ENCODE results near the gene GGA2. TPM values are rescaled to one million over a fixed set of nuclear protein-coding genes. Genes with fewer than 3 reads are reported as not detected.

The GGA2 gene
- total RNA-seq, 4 donors from 2014 or later: 21.7 to 51.8 (median 36.9) TPM

- TF ChIP-seq CTCF (IDR thresholded peaks at IDR 0.05) (no peak), POLR2AphosphoS5 (IDR thresholded peaks at IDR 0.05) (no peak), POLR2A (IDR thresholded peaks at IDR 0.05) (no peak), EP300 (IDR thresholded peaks at IDR 0.05; ENCODE audit: low read depth) (no peak)
- DNase-seq: no peak
- in situ Hi-C loops (cut with MboI; ENCODE audit: low pct_ligation_motif_present in 1 of 4, low pct_unique_long_range_greater_than_20kb in 1 of 4, low sequenced_read_pairs in 3 of 4): no loop called here
- H3K4me3 ChIP-seq: no peak overlapping the region
- peaks cover 0 to 7% (median 0%) of the 10 kb centered on the region in 4 donors for H3K36me3 ChIP-seq
- H3K4me1 ChIP-seq: peaks cover 19 to 44% (median 24%) of the 10 kb centered on the region in 4 donors
- H3K9me3 ChIP-seq: no peaks in the 10 kb centered on the region
- 73 to 100% methylated on average over 1 to 7 of the region's 7 CpGs for WGBS, 2 donors (ENCODE audit: low coverage in 1 of 2)
- H3K27me3 ChIP-seq: no peaks in the 10 kb centered on the region
- peak overlapping the region in 2 of 4 donors; percentile 14 to 41 for H3K27ac ChIP-seq
- intact Hi-C loops (cut with DNase I; ENCODE audit: low total_unique reads): no loop called here
Measured at GRCh38 chr16:23499801-23500200, 10.5 kb downstream of the GGA2 start.

DNA sequence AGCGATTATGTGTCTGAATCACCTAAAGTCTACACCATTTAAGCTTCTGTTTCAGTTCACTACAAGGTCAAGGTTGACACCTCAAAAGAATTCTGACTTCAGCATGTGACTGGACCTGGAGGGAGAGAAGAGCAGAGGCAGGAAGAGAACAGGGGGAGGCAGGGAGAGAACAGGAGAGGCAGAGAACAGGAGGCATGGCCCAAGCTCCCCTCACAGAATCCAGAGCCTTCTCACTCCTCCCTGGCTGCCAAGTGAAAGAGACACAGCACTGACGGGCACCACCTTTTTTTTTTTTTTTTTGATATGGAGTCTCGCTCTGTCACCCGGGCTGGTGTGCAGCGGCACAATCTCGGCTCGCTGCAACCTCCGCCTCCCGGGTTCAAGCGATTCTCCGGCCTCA is 11.4 kb downstream of the GGA2 start:
- intact Hi-C loops (cut with DNase I; ENCODE audit: low total_unique reads) (no loop called here), in situ Hi-C loops (cut with MboI; ENCODE audit: low pct_ligation_motif_present in 1 of 4, low pct_unique_long_range_greater_than_20kb in 1 of 4, low sequenced_read_pairs in 3 of 4) (no loop called here)
- Histone ChIP-seq H3K9me3 (no peaks in the 10 kb centered on the region), H3K27ac (no peak overlapping the region), H3K4me3 (no peak overlapping the region), H3K36me3 (peaks cover 0 to 15% (median 3%) of the 10 kb centered on the region in 4 donors), H3K27me3 (no peaks in the 10 kb centered on the region), H3K4me1 (peaks cover 10 to 35% (median 19%) of the 10 kb centered on the region in 4 donors)
- WGBS, 2 donors (ENCODE audit: low coverage in 1 of 2): 82 to 92% methylated on average over 3 to 11 of the region's 11 CpGs
- TF ChIP-seq POLR2A (IDR thresholded peaks at IDR 0.05): no peak
- TF ChIP-seq CTCF (IDR thresholded peaks at IDR 0.05): no peak
- no peak for TF ChIP-seq EP300 (IDR thresholded peaks at IDR 0.05; ENCODE audit: low read depth)
- TF ChIP-seq POLR2AphosphoS5 (IDR thresholded peaks at IDR 0.05): no peak
- DNase-seq: no peak

- intact Hi-C loops (cut with DNase I; ENCODE audit: low total_unique reads): no loop called here
- TF ChIP-seq POLR2A (IDR thresholded peaks at IDR 0.05): no peak
- no peak for TF ChIP-seq CTCF (IDR thresholded peaks at IDR 0.05)
- no peak for TF ChIP-seq POLR2AphosphoS5 (IDR thresholded peaks at IDR 0.05)
- no peak for TF ChIP-seq EP300 (IDR thresholded peaks at IDR 0.05; ENCODE audit: low read depth)
- Histone ChIP-seq H3K27me3 (no peaks in the 10 kb centered on the region), H3K4me1 (peaks cover 10 to 35% (median 19%) of the 10 kb centered on the region in 4 donors), H3K9me3 (no peaks in the 10 kb centered on the region), H3K27ac (peak overlapping the region in 2 of 4 donors; percentile 20 to 31), H3K36me3 (peaks cover 0 to 22% (median 9%) of the 10 kb centered on the region in 4 donors), H3K4me3 (no peak overlapping the region)
- in situ Hi-C loops (cut with MboI; ENCODE audit: low pct_ligation_motif_present in 1 of 4, low pct_unique_long_range_greater_than_20kb in 1 of 4, low sequenced_read_pairs in 3 of 4): no loop called here
- WGBS, 2 donors (ENCODE audit: low coverage in 1 of 2): 85 to 92% methylated on average over 6 of the region's 6 CpGs
- no peak for DNase-seq
Measured at GRCh38 chr16:23497543-23497868, 12.8 kb downstream of the GGA2 start.

GRCh38 chr16:23496821-23497542 is 13.3 kb downstream of the GGA2 start:
- no peak overlapping the region for H3K4me3 ChIP-seq
- peak overlapping the region in 3 of 4 donors; percentile 20 to 35 (median 31) for H3K27ac ChIP-seq
- in situ Hi-C loops (cut with MboI; ENCODE audit: low pct_ligation_motif_present in 1 of 4, low pct_unique_long_range_greater_than_20kb in 1 of 4, low sequenced_read_pairs in 3 of 4) (no loop called here), intact Hi-C loops (cut with DNase I; ENCODE audit: low total_unique reads) (no loop called here)
- no peaks in the 10 kb centered on the region for H3K27me3 ChIP-seq
- 57 to 60% methylated on average over 11 to 12 of the region's 12 CpGs for WGBS, 2 donors (ENCODE audit: low coverage in 1 of 2)
- TF ChIP-seq POLR2AphosphoS5 (IDR thresholded peaks at IDR 0.05): no peak
- no peaks in the 10 kb centered on the region for H3K9me3 ChIP-seq
- H3K36me3 ChIP-seq: peaks cover 0 to 28% (median 9%) of the 10 kb centered on the region in 4 donors
- DNase-seq: no peak
- H3K4me1 ChIP-seq: peaks cover 10 to 35% (median 19%) of the 10 kb centered on the region in 4 donors
